ENCODE data around the gene FHOD3.
"Not testable (repeated sequence)": the region's sequence is repeated elsewhere in the genome, so short reads cannot be mapped to it uniquely, and the experiment has no call there.

FHOD3 gene

DNA sequence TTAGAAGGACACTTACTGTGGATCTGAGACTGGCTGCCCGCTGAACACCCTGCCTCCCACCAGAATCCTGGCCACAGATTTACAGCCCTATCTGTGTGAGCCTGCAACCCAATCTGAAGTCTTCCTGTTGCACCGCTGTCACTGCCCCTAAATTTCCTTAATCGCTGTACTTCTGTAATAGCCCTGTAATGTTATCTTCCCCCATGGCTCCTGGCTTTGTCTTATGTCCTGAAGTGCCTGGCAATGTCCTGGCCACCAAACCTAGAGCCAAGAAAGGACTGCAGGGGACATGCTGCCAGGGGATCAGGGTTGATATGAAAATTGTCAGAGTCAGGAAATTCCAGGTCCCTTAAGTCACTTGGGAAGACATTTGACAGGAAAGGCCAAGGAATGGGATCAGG, 52.7 kb downstream of the FHOD3 start:
- no peak for DNase-seq (ENCODE audit: low spot score)

DNA sequence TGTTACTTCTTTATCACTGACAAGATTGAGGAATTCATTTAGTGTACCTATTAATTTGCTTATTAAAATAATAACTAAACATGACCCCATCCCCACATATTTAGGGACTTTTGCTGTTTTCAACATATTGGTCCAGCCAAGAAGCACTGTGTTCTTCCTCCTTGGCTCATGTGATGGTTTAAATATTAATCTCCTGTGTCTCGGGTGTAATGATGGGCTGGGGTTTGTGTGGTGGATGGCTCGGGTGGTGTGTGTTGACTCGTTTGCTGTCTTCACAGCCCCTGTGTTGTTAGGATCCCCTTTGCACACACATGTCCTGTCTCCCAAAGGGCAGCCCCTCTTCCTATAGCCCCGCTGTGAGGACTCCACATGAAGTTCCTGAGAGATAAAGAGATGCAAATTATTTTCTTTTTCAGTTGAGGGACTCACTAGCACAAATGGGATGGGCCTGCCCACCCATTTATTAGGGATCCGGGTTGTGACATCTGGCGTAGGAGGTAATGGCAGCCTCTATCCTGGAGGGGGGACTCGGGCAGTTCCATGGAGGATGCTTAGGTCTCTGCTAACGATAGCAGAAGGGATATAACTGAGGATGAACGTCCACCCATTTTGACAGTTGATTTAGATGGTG, 53.4 kb downstream of the FHOD3 start:
- no peak for DNase-seq (ENCODE audit: low spot score)

DNA sequence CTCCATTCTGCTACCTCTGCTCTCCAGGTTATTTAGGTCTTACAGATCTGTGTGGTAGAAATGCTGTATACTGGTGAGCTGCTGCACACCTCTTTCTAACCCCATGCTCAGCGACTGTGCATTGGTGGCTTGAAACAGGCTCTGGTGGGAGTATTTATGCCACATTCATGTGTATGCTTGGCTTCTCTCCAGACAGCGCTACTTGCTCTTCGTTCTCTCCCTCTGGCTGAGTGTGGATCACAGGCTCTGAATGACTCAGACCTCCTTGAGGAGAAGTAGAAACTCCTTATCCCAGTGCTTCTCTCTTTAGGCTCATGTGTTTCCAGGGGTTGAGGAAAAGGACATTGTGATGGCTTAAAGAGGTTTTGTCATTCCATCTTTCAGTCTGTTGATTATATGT, 54.9 kb downstream of the FHOD3 start:
- DNase-seq (ENCODE audit: low spot score), result no peak

DNA sequence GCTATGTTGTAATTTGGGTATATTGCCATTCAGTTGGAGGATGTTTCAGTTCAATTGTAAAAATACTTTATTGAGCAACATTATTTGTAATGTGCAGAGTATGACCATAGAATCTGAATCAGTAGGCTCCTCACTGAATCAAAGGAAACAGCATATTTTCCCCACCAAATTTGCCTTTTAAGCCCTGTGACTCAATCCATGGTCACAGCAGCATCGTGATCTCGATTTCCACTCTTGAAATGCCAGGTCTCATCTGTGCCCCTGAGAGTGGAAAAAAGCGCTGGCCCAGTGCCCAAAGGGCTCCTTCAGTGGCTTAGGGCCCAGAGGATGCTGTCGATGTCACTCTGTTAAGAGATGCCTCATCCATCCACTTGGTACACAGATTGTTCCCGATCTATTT, 57.5 kb downstream of the FHOD3 start:
- DNase-seq (ENCODE audit: low spot score), result no peak

DNA sequence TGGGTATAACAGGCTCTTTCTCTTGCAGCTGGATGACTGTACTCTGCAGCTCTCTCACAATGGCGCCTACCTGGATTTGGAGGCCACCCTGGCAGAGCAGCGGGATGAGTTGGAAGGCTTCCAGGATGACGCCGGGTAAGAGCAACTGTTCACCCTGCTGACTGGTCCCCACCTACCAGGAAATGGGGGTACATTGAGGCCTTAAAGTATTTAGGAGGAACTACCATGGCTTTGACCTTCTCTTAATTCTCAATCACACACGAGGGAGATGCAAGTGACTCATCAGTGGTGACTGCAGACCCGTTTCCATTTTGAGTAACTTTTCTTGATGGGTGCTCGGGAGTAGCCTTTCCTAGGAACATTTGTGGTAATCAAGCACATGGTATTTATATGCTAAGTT, 58.0 kb downstream of the FHOD3 start:
- DNase-seq (ENCODE audit: low spot score), result no peak

DNA sequence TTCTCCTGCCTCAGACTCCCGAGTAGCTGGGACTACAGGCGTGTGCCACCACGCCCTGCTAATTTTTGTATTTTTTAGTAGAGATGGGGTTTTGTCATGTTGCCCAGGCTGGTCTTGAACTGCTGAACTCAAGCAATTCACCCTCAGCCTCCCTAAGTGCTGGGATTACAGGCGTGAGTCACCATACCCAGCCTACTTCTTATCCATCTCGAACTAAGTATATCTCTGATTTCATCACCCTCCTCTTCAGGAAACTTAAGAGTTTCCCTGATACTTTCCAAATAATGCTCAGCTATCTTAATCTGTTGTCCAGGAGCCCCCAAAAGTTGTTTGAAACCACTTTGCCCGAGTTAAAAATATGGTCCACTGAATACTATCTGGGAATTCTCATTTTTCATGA, 59.2 kb downstream of the FHOD3 start:
- not testable (repeated sequence) for DNase-seq (ENCODE audit: low spot score)

DNA sequence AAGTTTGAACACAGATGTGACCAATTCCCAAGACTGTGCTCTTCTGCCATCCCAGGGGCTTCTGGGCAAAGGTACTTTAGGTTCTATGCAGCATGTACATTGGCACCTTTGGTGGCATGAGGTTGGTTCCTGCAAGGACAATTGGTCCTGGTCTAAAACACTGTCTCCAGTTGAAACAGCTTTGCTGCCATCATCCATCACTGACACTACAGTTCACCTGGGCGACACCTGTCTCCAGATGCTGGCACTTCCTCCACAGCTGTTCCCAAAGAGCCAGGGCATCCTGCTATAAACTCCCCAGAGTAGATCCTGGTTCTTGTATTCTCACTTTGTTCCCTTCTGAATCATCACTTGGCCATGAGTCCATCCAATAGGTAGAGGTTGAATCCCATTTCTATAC, 60.6 kb downstream of the FHOD3 start:
- no peak for DNase-seq (ENCODE audit: low spot score)

DNA sequence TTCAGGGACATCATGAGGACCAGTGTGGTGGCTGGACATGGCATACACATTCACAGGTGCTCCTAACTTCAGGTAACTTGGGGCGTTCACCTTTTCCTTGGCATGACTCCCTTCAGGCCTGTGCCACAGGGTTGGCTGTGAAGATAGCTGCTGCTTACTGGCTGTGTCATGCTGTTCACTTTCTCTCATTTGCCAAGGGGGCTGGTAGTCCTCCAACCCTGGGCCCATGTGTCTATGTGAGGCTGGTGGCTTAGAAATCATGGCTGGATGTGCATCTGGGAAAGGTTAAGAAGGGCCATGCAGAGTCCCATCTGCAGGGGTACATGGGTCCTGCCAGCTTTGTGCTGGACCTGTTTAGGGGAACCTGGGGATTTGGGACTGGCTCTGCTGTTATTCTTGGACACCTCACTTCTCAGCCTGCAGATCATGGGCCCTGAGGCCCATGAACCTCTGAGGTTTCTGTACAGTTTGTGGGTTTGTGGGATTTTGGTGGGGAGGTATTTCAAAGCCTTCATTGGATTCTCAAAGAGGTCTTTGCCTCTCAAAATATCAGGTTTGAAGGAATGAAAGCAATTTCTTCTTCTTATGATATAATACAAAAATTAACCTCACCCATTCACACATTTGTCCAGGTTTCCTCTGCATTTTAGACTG, 62.9 kb downstream of the FHOD3 start:
- no peak for DNase-seq (ENCODE audit: low spot score)

DNA sequence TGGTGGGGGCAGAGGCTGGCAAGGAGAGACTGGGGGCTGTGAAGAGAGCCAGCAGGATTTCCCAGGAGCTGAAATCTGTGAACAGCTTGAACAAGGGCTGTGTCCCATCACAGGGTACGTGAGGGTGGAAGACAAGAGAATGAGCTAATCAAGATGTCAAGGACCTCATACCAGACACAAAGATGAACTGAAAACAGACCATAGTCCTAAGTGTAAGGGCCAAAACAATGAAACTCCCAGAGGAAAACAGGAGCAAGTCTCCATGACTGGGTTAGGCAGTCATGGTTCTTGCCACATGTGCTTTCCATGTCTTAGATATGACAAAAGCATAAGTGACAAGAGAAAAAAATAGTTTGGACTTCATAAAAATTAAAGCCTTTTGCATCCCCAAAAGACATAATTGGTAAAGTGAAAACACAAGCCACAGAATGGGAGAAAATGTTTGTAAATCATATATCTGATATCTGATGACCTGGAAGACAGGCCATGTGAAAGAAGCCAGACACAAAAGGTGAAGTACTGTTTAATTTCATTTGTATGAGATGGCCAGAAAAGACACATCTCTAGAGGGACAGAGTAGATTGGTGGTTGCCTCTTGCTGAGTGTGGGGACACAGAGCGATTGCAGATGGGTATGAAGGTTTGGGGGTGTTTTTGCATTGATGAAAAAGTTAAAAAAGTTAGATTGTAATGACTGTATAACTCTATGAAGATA, 67.6 kb downstream of the FHOD3 start:
- no peak for DNase-seq (ENCODE audit: low spot score)

DNA sequence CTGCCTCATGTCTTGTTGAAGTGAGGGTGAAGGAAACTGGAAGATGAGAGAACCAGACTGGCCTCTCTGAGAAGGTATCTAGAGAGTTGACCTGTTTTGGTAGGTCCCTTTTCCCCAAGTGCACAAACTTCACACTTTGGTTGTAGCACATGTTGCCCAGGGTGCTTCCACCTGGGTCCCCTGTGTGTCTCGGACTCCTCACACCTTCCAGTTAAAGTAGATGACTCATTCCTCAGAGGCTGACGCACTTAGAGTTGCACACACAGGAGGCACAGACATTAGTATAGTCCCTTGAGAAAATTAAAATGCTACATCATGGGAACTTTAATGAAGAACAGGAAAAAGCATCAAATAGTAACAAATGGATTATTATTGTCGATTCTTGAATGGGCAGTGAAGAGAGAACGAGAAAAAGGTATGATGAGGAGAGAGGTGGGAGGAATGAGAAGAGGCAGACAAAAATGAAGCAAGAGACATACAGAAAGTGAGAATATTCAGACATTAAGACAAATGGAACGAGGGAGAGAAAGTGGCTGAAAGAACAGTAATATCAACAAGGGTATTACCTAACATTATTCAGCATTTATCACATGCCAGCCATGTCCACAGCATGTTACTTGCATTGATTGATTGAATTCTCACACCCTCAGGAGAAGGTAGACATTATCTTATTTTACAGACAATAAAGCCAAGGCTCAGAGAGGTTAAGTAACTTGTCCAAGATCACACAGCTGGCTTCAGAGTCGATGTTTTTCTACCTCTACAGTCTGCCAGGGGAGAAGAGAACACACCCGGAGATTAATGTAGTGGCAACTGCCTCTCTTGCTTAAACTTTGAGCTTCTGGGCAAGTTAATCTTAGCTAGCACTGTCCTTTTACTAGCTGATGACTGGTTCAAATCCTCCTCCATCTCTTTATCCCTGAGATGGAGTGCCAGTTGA, 68.6 kb downstream of the FHOD3 start:
- DNase-seq (ENCODE audit: low spot score), result no peak

DNA sequence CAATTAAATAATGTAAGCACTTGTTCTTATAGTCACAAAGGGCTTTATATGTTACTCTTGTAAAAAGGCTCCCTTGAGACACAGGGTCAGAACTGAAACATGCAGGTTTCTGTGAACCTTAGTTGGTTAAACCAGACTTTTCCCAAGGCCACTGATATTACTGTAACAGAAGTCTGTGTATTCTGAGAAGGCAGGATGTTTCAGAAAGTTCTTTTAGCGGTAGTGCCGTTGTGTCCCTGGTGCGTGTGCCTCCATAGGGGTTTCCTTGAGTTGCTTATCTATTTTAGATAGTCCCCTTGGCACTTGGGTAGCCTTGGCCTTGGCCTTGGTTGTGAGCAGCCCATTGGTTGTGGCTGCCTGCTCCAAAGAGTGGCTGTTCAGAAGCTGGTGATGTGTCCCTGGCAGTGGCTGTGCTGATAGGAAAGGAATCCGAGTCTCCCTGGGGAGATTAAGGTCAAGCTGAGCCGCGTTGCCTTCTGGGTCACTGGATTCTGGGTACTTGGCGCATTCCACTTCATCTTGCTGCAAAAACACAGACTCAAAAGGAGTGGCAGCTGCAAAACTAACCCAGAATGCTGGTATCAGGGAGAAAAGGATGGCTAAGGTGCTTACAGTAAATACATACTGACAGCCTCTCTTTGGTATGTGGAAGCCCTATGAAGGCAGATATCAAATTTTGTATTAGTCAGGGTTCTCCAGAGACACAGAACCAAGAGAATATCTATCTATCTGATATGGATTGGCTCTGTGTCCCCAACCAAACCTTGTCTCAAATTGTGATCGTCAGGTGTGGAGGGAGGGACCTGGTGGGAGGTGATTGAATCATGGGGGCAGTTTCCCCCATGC, 69.7 kb downstream of the FHOD3 start:
- DNase-seq (ENCODE audit: low spot score), result no peak

DNA sequence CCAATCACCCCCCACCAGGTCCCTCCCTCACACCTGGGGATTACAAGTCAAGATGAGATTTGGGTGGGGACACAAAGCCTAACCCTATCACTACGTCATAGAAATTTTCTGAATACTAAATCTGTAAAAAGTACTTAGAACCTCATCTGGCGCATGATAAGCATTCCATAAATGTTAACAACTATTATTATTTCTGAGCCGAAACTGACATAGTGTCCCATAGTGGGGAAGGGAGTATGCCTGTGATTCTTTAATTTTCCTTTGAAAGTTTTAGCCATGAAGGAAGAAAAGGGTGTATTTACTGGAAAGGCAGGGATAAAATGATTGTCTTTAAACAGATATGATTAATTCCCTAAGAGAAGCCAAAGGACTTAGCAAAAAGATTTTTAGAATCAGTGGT, 71.4 kb downstream of the FHOD3 start:
- no peak for DNase-seq (ENCODE audit: low spot score)

DNA sequence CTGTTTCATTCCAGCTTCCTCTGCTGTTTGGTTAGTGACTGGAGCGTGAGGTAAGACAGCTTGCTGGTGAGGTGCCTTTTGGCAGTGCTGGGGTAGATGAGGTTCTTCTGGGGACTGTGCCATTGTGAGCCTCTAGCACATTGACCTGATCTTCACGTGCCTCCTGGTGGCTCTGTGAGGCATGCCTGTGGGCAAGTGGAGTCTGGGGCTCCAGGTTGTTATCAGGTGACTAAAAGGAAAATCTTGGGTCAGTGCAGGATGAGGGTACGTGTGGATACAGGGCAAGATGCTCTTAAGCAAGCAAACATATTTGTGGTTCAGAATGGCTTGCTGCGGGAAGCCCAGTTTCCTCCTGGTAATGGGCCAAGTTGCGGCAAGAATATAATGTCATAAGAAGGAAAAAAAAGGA, 75.4 kb downstream of the FHOD3 start:
- DNase-seq (ENCODE audit: low spot score), result no peak

DNA sequence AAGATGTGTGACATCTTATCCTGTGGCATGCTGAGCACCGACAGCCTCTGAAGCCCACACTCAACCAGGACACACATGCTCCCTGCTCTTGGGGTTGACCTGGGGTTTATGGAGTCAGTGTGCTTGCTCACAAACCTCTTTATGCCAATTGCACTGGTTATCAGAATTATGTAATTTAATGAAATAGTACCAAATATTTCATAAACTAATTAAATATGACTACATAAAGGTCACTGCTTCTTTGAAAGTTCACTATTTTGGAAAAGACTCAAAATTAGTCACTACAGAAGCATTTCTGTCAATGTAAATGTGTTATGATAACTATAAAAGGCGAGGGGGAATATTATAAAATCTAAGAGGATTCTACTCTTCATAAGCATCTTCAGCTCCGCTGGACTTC, 76.7 kb downstream of the FHOD3 start:
- no peak for DNase-seq (ENCODE audit: low spot score)

DNA sequence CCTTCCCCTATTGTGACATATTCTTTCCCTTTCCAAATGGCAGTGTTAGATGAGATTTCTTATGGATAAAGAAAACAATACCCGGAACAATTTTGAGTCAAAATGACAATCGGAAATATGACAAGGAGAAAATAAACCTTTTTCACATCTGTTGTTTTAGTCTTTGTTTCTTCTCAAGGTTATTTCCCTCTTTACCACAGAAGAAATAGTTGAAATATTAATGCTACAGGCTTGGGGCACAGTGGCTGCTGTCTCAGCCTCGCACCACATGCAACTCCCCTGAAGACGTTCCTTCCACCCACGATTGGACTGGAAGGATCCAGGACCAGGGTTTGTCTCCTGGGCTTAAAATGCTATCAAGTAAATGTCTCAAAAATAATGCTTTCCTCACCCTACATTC, 77.6 kb downstream of the FHOD3 start:
- DNase-seq (ENCODE audit: low spot score), result no peak

DNA sequence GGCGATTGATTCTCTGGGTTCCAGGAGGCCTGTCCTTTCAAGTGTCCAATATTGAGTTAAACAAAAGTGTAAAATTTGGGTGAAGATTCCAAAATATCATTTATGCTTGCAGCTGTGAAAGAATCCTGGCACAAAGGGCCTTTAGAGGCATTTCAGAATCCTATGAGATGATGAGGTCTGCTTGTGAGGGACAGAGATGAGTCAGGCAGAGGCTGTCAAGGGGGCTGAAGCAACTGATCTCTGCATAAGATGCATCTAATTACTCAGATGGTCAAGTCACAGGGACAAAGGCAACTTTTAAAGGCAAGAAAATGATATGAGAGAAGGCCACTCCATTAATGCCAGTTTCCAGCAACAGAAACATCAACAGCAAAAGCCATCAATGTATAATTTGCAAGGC, 78.8 kb downstream of the FHOD3 start:
- DNase-seq (ENCODE audit: low spot score), result no peak

DNA sequence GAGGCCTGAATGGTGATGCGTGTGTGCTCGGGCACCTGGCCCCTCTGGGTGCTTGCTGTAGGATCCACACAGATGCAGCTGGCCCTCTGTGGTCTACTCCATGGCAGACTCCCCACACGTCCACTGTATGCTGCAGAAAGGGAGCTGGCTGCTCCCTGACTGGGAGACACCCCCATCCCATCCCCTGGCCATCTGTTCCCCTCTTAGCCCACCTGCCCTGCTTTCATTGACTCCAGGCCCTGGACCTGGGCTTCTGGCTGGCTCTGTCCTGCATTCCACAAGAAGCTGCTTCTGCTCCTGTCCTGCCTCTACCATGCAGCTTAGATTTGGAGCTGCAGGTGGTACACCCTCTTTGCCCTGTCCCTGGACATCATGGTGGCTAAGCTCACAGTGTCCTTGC, 80.1 kb downstream of the FHOD3 start:
- DNase-seq (ENCODE audit: low spot score), result no peak

DNA sequence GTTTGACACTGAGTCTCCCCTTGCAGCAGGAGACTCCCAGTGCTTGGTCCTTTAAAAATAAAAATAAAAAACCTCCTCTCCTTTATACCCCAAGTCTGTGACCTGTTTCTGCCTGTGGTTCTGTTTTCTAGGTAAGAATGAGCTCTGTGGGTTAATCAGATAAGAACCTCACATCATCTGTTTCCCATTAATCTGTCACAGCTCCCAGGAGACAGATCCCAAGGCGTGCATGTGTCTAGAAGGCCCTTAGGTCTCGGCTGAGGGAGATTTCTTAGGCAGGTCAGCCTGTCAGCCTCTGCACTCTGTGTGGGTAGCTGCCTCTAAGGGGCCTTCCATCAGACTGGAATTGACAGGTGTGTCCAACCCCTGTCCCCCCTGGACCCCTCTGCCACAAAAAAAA, 80.7 kb downstream of the FHOD3 start:
- DNase-seq (ENCODE audit: low spot score), result no peak

DNA sequence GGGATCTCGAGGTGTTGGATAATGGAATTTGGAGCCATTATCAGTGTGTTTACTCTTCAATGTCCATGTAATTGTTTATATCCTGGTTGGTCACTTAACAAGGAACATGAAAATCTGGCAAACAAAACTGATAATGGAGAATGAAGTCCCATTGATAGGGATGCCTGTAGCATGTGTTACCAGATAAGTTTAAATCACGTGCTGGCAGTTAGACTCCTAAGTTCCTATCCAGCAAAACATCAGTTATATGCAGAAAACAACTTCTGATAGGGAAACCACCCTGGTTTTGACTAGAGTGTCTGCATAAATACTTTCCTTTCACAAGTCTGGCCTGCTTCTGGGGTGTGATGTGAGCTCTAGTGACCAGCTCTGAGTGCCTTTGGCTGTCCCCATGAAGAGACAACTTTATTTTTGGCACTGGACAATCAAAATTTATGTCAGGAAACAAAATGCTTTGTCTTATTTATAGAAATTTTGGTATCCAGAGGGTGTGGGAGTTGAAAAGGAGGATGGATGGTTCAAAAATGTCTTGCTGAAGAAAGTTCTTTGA, 82.0 kb downstream of the FHOD3 start:
- DNase-seq (ENCODE audit: low spot score), result no peak

DNA sequence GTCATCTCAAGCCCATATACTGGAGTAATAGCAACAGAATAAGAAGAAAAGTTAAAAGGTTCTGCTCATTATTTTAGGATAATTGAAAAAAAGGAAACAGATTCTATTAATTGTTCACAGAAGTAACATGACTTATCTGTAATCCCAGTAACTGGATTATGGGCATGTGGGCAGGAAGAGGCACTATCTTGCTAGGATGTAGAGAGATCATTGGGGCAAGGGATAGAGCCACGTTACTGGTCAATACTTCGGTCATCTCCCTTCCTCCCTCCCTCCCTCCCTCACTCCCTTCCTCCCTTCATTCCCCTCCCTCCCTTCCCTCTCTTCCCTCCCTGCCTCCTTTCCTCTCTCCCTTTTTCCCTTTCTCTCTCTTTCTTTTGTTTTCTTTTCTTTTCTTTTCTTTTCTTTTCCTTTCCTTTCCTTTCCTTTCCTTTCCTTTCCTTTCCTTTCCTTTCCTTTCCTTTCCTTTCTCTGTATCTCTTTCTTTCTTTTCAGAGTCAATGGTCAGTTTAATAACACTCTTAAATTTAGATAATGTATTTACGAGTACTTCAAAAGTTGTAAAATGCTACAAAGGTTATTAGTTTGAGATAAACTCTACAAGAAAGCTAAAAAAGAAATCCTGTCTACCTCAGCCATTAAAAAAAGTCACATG, 82.8 kb downstream of the FHOD3 start:
- no peak for DNase-seq (ENCODE audit: low spot score)

DNA sequence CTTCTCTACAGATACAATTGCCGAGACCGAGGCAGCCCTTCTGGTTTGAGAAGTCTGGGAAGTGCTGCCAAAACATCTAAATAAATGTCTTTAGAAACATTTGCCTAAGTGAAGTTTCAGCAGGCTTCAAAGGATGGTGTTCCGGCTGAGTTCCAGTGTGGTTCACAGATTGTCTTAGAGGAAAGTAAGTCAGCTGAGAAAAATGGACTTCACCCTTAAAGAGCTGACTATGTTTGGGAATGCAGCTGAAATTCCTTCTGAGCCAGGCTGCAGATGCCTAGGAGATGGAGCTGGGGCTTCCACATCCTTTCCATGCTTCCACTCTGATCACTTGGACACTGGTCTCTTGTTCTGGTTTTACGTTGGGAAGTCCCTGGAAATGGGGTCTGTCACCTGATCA, 83.6 kb downstream of the FHOD3 start:
- no peak for DNase-seq (ENCODE audit: low spot score)
